Measurements from ENCODE around the gene PLEKHG3. TPM values are rescaled to one million over a fixed set of nuclear protein-coding genes. Genes with fewer than 3 reads are reported as not detected.

Gene PLEKHG3
- total and polyA plus RNA-seq, 4 donors: 8.4 to 21.3 (median 14.6) TPM

- no peak for DNase-seq (ENCODE audit: low spot score)
- H3K4me1 ChIP-seq (ENCODE audit: control insufficient read depth in 4 of 4, insufficient read depth in 4 of 4, low read length in 3 of 4): peaks cover 0 to 4% (median 0%) of the 10 kb centered on the region in 4 donors
- WGBS: 76% methylated on average over 7 of the region's 7 CpGs
- no peaks in the 10 kb centered on the region for H3K36me3 ChIP-seq (ENCODE audit: control insufficient read depth in 4 of 4, insufficient read depth in 3 of 4, low read depth in 1 of 4, low read length in 3 of 4)
- TF ChIP-seq REST (IDR thresholded peaks at IDR 0.05) (no peak), RXRA (IDR thresholded peaks at IDR 0.05) (no peak), RAD21 (IDR thresholded peaks at IDR 0.05) (no peak), FOXA1 (IDR thresholded peaks at IDR 0.05) (no peak), YY1 (IDR thresholded peaks at IDR 0.05) (no peak), HNF4G (IDR thresholded peaks at IDR 0.05) (no peak), CTCF (IDR thresholded peaks at IDR 0.05; ENCODE audit: low read depth, low read length, missing input control) (no peak), JUND (IDR thresholded peaks at IDR 0.05) (no peak), FOXA2 (IDR thresholded peaks at IDR 0.05) (no peak), EGR1 (IDR thresholded peaks at IDR 0.05; ENCODE audit: low read depth in 2 of 2) (no peak), NR2F2 (IDR thresholded peaks at IDR 0.05) (no peak), SP1 (IDR thresholded peaks at IDR 0.05) (no peak), HNF4A (conservative IDR thresholded peaks at IDR 0.05) (no peak), ZBTB33 (IDR thresholded peaks at IDR 0.05) (no peak), TAF1 (conservative IDR thresholded peaks at IDR 0.05) (no peak), GABPA (IDR thresholded peaks at IDR 0.05 in 1 of 2, conservative IDR thresholded peaks at IDR 0.05 in 1 of 2) (no peak)
- TF ChIP-seq, protein P1, sequence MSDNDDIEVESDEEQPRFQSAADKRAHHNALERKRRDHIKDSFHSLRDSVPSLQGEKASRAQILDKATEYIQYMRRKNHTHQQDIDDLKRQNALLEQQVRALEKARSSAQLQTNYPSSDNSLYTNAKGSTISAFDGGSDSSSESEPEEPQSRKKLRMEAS (IDR thresholded peaks at IDR 0.05): no peak
- TF ChIP-seq, protein P2, sequence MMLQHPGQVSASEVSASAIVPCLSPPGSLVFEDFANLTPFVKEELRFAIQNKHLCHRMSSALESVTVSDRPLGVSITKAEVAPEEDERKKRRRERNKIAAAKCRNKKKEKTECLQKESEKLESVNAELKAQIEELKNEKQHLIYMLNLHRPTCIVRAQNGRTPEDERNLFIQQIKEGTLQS (IDR thresholded peaks at IDR 0.05): no peak
- no peak overlapping the region for H3K27ac ChIP-seq (ENCODE audit: low read depth in 1 of 2, low read length in 2 of 2)
- no peak overlapping the region for H3K9ac ChIP-seq (ENCODE audit: low read depth in 1 of 2, low read length in 2 of 2)
- no peak overlapping the region for H3K4me3 ChIP-seq (ENCODE audit: low read depth in 1 of 3, low read length in 3 of 3)
- H3K27me3 ChIP-seq (ENCODE audit: control insufficient read depth in 4 of 4, insufficient read depth in 4 of 4, low read length in 3 of 4): no peaks in the 10 kb centered on the region
- no peaks in the 10 kb centered on the region for H3K9me3 ChIP-seq (ENCODE audit: control insufficient read depth in 4 of 4, low read length in 3 of 4)
Observed at GRCh38 chr14:64758691-64759554, 54.7 kb downstream of the PLEKHG3 start.

Measured in liver (tissue), 9 donors.